HepG2 (cell line): ENCODE results near the gene DYNLL2. TPM values are rescaled to one million over a fixed set of nuclear protein-coding genes. Genes with fewer than 3 reads are reported as not detected.
A peak's percentile ranks its signal among the peaks of the same experiment; 100 is the strongest.

Experiments
- CENPBD1 ChIP-seq: sonication (generic); formaldehyde crosslinking; IDR thresholded peaks from 2 replicates; pipeline ENCODE4 v1.8.0; 2022; ENCODE audit warnings: missing genetic modification reagents, low read depth, mild to moderate bottlenecking, borderline replicate concordance
- CHCHD3 ChIP-seq: sonication (generic); formaldehyde crosslinking; IDR thresholded peaks from 2 replicates; pipeline ENCODE4 v1.8.0; 2022; ENCODE audit warnings: mild to moderate bottlenecking, missing genetic modification reagents, moderate library complexity
- HES4 ChIP-seq: sonication (generic); formaldehyde crosslinking; IDR thresholded peaks from 2 replicates; pipeline ENCODE4 v1.9.0; 2021; ENCODE audit warnings: mild to moderate bottlenecking, missing genetic modification reagents, borderline replicate concordance
- HIVEP1 ChIP-seq: sonication (generic); formaldehyde crosslinking; IDR thresholded peaks from 2 replicates; pipeline ENCODE4 v1.4.0; 2020; ENCODE audit warnings: mild to moderate bottlenecking, missing genetic modification reagents
- JUN ChIP-seq: sonication (generic); formaldehyde crosslinking; IDR thresholded peaks from 2 replicates; pipeline ENCODE4 v1.4.0; 2020; ENCODE audit warnings: mild to moderate bottlenecking, missing genetic modification reagents
- KLF12 ChIP-seq: sonication (generic); formaldehyde crosslinking; IDR thresholded peaks from 2 replicates; pipeline ENCODE4 v1.4.0; 2020; ENCODE audit warnings: missing genetic modification reagents, borderline replicate concordance
- RFXANK ChIP-seq: IDR thresholded peaks from 2 replicates; pipeline ENCODE4 v1.6.1; 2016
- SMAD1 ChIP-seq: sonication (generic); formaldehyde crosslinking; IDR thresholded peaks from 2 replicates; pipeline ENCODE4 v1.4.0; 2020; ENCODE audit warnings: missing genetic modification reagents, low read depth, mild to moderate bottlenecking, borderline replicate concordance
- SP5 ChIP-seq: IDR thresholded peaks from 2 replicates; pipeline ENCODE4 v1.6.1; 2016; ENCODE audit warnings: low read depth, borderline replicate concordance
- SPEN ChIP-seq: sonication (generic); formaldehyde crosslinking; IDR thresholded peaks from 2 replicates; pipeline ENCODE4 v1.5.1; 2020; ENCODE audit warnings: low read depth, mild to moderate bottlenecking, missing genetic modification reagents
- TCF7L2 ChIP-seq: IDR thresholded peaks from 2 replicates; pipeline ENCODE4 v1.6.1; 2011; ENCODE audit warnings: mild to moderate bottlenecking, low read depth, low read length, moderate library complexity
- YEATS2 ChIP-seq: sonication (generic); formaldehyde crosslinking; IDR thresholded peaks from 2 replicates; pipeline ENCODE4 v1.4.0; 2020; ENCODE audit warnings: missing genetic modification reagents, borderline replicate concordance
- ZBED4 ChIP-seq: sonication (generic); formaldehyde crosslinking; IDR thresholded peaks from 2 replicates; pipeline ENCODE4 v1.4.0; 2020; ENCODE audit warnings: missing genetic modification reagents, borderline replicate concordance
- ZBTB8A ChIP-seq: sonication (generic); formaldehyde crosslinking; IDR thresholded peaks from 2 replicates; pipeline ENCODE4 v1.4.0; 2020; ENCODE audit warnings: mild to moderate bottlenecking, low read depth, missing genetic modification reagents, borderline replicate concordance
- ZHX2 ChIP-seq, 2 experiments: sonication (generic) in 1 of 2; formaldehyde crosslinking in 1 of 2; IDR thresholded peaks; 2 replicates each; pipeline versions ENCODE4 v1.6.1 to v1.9.0; 2014 to 2022; ENCODE audit warnings: antibody characterized with exemption in 1 of 2, borderline replicate concordance in 1 of 2, inconsistent platforms in 1 of 2, low read depth in 1 of 2, missing genetic modification reagents in 1 of 2
- ZIK1 ChIP-seq: sonication (generic); formaldehyde crosslinking; IDR thresholded peaks from 2 replicates; pipeline ENCODE4 v1.5.0; 2020; ENCODE audit warnings: mild to moderate bottlenecking, low read depth, missing genetic modification reagents, borderline replicate concordance
- ZNF136 ChIP-seq: sonication (generic); formaldehyde crosslinking; IDR thresholded peaks from 2 replicates; pipeline ENCODE4 v1.8.1; 2022; ENCODE audit warnings: low read depth, mild to moderate bottlenecking, moderate library complexity, missing genetic modification reagents
- ZNF441 ChIP-seq: sonication (generic); formaldehyde crosslinking; IDR thresholded peaks from 2 replicates; pipeline ENCODE4 v1.7.0; 2021; ENCODE audit warnings: missing genetic modification reagents, borderline replicate concordance
- ZNF546 ChIP-seq: sonication (generic); formaldehyde crosslinking; conservative IDR thresholded peaks from 2 replicates; pipeline ENCODE4 v1.8.1; 2023; ENCODE audit warnings: mild to moderate bottlenecking, missing genetic modification reagents
- polyA plus RNA-seq, 8 experiments: library from polyadenylated mRNA; depleted of rRNA in 3 of 8; stranded (reverse) in 7 of 8; unstranded in 1 of 8; fragments of >200 nt; fragmentation: Illumina TruSeq in 4 of 8; extraction: Trizol in 4 of 8; gene quantifications; 2 replicates each; pipeline versions ENCODE4 v1.2.1 to v1.2.3, GENCODE V29; 2011 to 2016; ENCODE audit warnings: low read depth in 4 of 8, missing spikeins in 1 of 8, mixed read lengths in 1 of 8; ENCODE audit not compliant: insufficient read depth in 1 of 8
- total RNA-seq, 5 experiments: library from RNA; depleted of rRNA; stranded (reverse); fragments of >200 nt; fragmentation: Illumina TruSeq; extraction: Trizol; gene quantifications; 2 replicates each; pipeline ENCODE4 v1.2.3, GENCODE V29; 2016; ENCODE audit warnings: low read depth in 1 of 5

The DYNLL2 gene
- total and polyA plus RNA-seq, 2 of the 13 experiments (the other 11 are each of a cell fraction or from before 2014, with no cell fraction given) = 9.5 to 29.0 TPM

- TF ChIP-seq ZHX2 (IDR thresholded peaks at IDR 0.05; ENCODE audit: low read depth) (no peak), ZHX2 (CRISPR knock-in tag; IDR thresholded peaks at IDR 0.05; ENCODE audit: borderline replicate concordance) (no peak), HES4 (CRISPR knock-in tag) (0 out of 2 replicates have a peak, but pooled peaks have one; percentile 52), JUN (CRISPR knock-in tag) (no peak), ZNF546 (CRISPR knock-in tag) (no peak), ZNF136 (CRISPR knock-in tag) (no peak), ZBTB8A (CRISPR knock-in tag) (no peak), SMAD1 (CRISPR knock-in tag) (no peak), TCF7L2 (no peak), SPEN (no peak), RFXANK (CRISPR knock-in tag) (peak; percentile 81; the same call in 1 of the 2 replicates), ZBED4 (peak; percentile 81), ZNF441 (peak; percentile 89; the same call in 1 of the 2 replicates), ZIK1 (CRISPR knock-in tag) (peak; percentile 50; the same call in 1 of the 2 replicates), CENPBD1 (CRISPR knock-in tag) (no peak), YEATS2 (CRISPR knock-in tag) (peak; percentile 60; the same call in 1 of the 2 replicates), HIVEP1 (CRISPR knock-in tag) (no peak), SP5 (CRISPR knock-in tag) (no peak), KLF12 (CRISPR knock-in tag) (peak; percentile 37; the same call in 1 of the 2 replicates), CHCHD3 (CRISPR knock-in tag) (no peak)
Measured at GRCh38 chr17:58120195-58120822, 37.1 kb downstream of the DYNLL2 start (continued).
